ENCODE measurements around the gene SDHAF4.

DNA sequence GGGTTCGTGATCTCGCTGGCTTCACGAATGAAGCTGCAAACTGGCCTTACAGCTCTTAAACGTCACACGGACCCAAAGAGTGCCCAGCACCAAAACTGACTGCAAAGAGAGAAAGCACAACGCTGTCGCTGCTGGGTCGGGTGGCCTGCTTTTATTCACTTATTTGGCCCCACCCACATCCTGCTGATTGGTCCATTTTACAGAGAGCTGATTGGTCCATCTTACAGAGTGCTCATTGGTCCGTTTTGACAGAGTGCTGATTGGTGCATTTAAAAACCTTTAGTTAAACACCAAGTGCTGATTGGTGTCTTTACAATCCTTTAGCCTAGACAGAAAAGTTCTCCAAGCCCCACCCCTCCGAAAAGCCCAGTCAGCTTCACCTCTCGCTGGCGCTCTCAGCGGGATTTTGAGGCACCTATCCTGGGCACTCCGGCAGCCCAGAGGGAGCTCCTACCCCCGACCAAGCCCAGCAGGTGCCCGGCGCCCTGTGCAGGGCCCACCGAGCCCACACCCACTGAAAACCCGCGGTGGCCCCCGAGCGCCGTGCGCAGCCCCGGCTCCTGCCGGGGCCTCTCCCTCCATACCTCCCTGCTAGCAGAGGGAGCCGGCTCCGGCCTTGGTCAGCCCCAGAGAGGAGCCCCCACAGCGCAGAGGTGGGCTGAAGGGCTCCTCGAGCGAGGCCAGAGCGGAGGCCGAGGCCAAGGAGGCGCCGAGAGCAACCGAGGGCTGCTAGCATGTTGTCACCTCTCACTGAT lies 60.9 kb downstream of the SDHAF4 start:
- TF ChIP-seq, protein P1, sequence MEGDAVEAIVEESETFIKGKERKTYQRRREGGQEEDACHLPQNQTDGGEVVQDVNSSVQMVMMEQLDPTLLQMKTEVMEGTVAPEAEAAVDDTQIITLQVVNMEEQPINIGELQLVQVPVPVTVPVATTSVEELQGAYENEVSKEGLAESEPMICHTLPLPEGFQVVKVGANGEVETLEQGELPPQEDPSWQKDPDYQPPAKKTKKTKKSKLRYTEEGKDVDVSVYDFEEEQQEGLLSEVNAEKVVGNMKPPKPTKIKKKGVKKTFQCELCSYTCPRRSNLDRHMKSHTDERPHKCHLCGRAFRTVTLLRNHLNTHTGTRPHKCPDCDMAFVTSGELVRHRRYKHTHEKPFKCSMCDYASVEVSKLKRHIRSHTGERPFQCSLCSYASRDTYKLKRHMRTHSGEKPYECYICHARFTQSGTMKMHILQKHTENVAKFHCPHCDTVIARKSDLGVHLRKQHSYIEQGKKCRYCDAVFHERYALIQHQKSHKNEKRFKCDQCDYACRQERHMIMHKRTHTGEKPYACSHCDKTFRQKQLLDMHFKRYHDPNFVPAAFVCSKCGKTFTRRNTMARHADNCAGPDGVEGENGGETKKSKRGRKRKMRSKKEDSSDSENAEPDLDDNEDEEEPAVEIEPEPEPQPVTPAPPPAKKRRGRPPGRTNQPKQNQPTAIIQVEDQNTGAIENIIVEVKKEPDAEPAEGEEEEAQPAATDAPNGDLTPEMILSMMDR (IDR thresholded peaks at IDR 0.05) = no peak
- no peak for TF ChIP-seq POLR2A (IDR thresholded peaks at IDR 0.05)

All from body of pancreas (tissue), 4 donors.